Fibroblast of skin of left quadriceps (primary cell): ENCODE results near the gene CEP350.

Experiments
- DNase-seq, 2 experiments: peaks; one replicate each; pipeline ENCODE4 v3.0.0-alpha.2; 2013; ENCODE audit warnings: low read depth in 2 of 2

The CEP350 gene

GRCh38 chr1:180057883-180058396 is 103.3 kb downstream of the CEP350 start:
- no peak for DNase-seq

GRCh38 chr1:180061019-180061418 is 106.4 kb downstream of the CEP350 start:
- no peak for DNase-seq

GRCh38 chr1:180062452-180062971 is 107.9 kb downstream of the CEP350 start:
- no peak for DNase-seq

- DNase-seq: no peak
Measured at GRCh38 chr1:180065408-180065807, 110.8 kb downstream of the CEP350 start.

- DNase-seq: no peak
Measured at GRCh38 chr1:180066150-180066549, 111.5 kb downstream of the CEP350 start.

GRCh38 chr1:180070286-180070685 is 115.7 kb downstream of the CEP350 start:
- no peak for DNase-seq

GRCh38 chr1:180071759-180072158 is 117.1 kb downstream of the CEP350 start:
- DNase-seq: no peak

DNA sequence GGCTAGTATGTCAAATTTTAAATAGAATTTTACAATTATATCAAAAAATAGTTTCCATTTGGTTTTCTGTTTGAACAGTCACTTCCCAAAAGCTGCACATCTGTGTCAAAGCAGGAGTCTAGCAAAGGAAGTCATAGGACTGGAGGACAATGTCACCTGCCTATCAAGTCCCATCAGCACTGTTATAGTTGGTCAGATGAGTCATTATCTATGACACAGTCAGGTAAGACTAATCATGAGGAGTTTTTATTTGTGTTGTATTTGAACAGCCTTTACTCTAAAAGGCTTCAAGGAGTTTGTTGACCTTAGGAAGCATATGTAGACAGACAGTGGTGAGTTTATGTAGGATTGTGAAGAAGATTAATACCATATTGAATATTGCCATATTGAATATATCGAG is 125.8 kb downstream of the CEP350 start:
- no peak for DNase-seq

DNA sequence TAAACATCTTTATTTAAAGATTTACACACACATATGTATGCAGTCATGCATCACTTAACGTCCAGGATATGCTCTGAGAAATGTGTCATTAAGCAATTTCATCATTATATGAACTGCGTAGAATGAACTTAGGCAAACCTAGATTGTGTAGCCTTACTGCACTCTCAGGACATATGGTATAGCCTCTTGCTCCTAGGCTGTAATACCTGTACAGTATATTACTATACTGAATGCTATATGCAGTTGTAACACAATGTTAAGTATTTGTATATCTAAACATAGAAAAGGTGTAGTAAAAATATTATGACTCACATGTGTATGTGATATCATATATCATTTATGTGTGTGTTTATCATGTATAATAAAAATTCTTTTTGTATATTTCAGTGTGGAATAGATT is 126.9 kb downstream of the CEP350 start:
- DNase-seq: no peak

DNA sequence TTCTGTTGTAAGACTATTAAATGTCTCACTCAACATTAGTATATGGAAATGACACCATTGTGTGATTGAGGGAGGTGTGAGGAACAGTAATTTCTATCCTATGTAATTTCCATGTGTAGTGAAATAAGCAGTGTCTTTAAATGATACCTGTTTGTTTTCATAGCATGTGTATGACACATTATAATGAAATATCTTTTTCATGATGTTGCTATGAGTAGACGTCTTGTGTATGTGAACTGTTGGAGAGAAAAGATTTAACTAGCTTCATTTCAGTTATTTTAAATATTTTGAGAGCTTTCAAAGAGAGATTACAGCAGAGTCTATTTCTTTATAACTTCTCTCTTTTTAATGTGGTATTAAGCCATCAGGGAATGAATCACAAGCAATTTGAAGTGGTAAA is 128.6 kb downstream of the CEP350 start:
- no peak for DNase-seq

DNA sequence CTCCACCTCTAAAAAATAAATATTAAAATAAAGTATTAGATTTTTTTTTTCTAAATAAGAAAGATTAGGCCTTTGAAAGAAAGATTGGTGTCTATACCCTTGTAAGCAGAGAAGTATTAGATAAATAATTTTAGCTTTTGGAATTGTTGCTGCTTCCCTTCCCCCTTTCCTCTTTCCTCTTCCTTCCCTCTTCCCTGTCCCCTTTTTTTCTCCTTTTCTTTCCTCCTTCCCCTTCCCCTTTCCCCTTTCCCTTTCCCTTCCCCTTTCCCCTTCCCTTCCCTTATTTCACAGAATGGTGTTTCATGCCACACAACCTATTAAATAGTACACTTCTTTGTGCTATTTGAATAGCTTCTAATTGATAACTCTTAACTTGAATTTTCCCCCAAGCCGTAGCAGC is 130.3 kb downstream of the CEP350 start:
- DNase-seq: no peak

- no peak for DNase-seq
Measured at GRCh38 chr1:180085331-180085730, 130.7 kb downstream of the CEP350 start.

GRCh38 chr1:180092931-180093650 is 138.5 kb downstream of the CEP350 start:
- DNase-seq: no peak

DNA sequence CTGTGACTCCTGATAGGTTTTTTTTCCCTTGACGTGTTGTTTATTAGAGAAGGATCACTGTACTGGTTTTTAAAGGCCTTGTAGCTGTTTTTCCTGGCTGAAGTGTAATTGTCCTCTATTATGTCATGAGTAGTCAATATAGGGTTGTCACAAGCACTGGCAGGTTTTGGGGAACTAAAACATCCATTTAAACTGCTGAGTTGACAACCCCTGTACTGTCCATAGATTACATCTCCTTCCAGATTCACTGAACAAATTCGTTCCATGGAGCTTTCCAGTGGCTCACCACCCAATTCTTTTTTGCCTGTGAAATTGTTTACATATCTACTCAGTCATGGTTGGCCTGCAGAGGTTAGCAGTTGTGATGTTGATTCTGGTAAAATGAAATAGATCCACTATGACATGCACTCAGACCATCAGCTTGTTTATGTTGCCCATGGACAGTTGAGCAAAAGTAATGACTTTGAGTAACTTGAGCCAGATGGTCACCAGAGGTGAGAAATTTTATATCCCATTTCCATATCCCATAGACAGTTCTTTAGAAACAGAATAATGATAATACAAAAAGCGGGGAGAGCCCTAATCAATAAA is 140.2 kb downstream of the CEP350 start:
- no peak for DNase-seq

DNA sequence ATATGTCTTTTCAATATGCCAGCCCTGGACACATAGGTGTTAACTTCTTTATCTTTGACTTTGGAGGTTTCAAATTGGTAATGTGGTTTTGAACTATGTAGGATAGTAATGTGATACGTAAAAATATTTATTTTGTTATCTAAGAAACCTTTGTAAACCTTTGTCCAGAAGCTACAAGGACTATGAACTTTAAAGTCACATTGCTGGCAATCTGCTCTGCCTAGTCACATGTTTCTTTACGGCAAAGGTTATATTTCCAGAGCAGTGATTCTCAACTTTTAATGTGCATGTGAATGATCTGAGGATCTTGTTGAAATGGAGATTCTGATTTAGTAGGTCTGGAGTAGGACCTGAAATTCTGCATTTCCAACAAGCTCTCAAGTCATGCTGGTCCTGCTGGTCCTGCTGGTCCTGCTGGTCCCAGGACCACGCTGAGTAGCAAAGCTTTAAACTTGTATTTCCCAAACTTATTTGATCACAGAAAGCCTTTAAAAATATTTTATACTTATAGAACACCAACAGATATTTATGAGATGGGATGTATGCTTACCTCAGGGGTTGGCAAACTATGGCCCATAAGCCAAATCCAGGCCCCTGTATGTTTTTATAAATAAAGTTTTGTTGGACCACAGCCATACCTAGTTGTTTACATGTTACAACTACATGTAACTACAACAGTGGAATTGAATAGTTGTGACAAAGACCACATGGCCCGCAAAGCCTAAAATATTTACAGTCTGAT is 142.1 kb downstream of the CEP350 start:
- DNase-seq: no peak

GRCh38 chr1:180097326-180097605 is 142.7 kb downstream of the CEP350 start:
- DNase-seq: no peak

GRCh38 chr1:180101411-180101810 is 146.8 kb downstream of the CEP350 start:
- no peak for DNase-seq

DNA sequence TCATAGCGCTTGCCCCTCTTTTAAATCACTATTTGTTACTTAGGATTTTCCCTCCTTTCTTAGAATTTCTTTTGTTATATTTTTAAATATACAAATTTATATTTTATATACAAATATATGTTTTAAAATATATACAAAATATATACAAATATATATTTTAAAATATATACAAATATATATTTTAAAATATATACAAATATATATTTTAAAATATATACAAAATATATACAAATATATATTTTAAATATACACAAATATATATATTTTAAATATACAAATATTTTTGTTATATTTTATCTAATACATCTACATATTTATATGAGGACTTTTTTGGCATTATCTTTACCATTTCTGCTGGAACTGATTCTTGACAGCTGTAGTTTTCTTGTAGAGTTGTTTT is 149.2 kb downstream of the CEP350 start:
- no peak for DNase-seq

GRCh38 chr1:180112091-180112490 is 157.5 kb downstream of the CEP350 start:
- DNase-seq: no peak

DNA sequence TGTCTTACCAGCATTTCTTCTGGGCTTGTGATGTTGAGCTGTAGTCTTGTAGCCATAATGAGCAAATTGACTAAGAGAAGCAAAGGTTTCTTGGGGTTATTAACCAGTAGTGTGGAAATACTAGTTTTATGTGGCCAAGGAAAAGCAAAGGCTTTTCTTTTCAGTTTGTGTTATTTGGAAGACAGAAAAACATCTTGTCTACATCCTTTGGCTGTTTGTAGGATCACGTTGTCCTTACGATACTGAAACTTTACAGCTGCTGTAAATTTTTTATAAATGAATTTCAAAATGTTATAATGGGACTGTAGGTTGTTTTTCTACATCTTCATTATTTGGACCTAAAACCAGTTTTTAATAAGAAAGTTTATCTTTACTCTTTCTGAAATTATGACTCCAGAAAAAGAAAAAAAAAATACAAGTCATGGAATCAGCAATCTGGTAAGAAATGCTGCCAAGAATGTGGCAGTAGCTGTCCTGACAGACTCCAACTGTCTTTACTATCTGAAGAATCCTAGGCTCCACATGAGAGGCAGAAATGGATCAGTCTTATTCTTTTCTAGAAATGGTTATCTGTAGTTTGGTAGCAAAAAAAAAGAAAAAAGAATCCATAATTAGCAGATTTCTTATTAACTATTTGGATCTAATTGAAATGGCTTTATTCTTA is 158.5 kb downstream of the CEP350 start:
- DNase-seq: no peak

DNA sequence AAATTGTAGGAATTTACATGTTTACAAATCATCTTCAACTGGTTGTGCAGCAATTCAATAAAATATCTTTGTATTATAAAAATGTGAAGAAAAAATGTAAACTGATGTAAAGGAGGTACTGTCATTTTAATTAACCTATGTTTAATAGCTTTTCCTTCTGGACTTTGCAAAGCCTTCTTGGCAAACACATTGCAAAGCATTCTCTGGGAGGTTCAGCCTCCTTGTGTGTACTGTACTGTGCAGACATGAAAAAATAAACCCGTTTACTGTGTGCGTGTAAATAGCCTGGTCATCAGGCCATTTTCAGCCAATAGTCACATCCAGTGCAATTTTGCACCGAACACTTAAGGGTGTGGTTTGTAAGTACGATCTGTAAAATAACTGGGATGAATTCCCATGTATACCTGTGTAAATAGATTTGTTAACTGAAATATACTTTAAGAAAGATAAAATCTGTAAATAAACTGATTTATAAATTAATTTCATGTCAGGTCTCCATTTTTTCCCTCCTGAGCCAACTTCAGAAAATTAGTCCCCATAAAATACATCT is 159.9 kb downstream of the CEP350 start:
- no peak for DNase-seq
